Activated gamma-delta T cell treated with Interleukin-2 at 50 U/mL for 16 hours (primary cell): ENCODE measurements around the gene CENPN.

Source experiments
- DNase-seq: peaks from one replicate; pipeline ENCODE4 v3.0.0-alpha.2; 2020

CENPN gene

GRCh38 chr16:81006813-81007695 lies at the start of gene CENPN, which contains the start of gene CMC2:
Gene CENPN (plus strand): TSS chr16:81007214. CDS start chr16:81011940, 4,726 bp downstream.
Gene CMC2 (minus strand): TSS chr16:81006885. CDS start chr16:80997394, 9,491 bp downstream.
- peak; percentile 97 for DNase-seq

GRCh38 chr16:80958284-80958683 lies 48.7 kb upstream of the CENPN start:
- no peak for DNase-seq

- DNase-seq = no peak
These were observed 44.1 kb upstream of the CENPN start for GRCh38 chr16:80962879-80963278.

- no peak for DNase-seq
These were observed 42.7 kb upstream of the CENPN start for GRCh38 chr16:80964351-80964750.

GRCh38 chr16:80966617-80967016 lies 40.4 kb upstream of the CENPN start:
- DNase-seq = no peak

GRCh38 chr16:80968386-80969113 lies 38.5 kb upstream of the CENPN start:
- DNase-seq = no peak

GRCh38 chr16:80969114-80969484 lies 37.9 kb upstream of the CENPN start:
- DNase-seq = no peak

- no peak for DNase-seq
These were observed 35.2 kb upstream of the CENPN start for GRCh38 chr16:80971819-80972218.

GRCh38 chr16:80972611-80973010 lies 34.4 kb upstream of the CENPN start:
- no peak for DNase-seq

- DNase-seq = no peak
These were observed 33.0 kb upstream of the CENPN start for GRCh38 chr16:80973991-80974390.

- DNase-seq = no peak
These were observed 32.2 kb upstream of the CENPN start for GRCh38 chr16:80974649-80975376.

GRCh38 chr16:80976946-80977345 lies 30.1 kb upstream of the CENPN start:
- no peak for DNase-seq

- DNase-seq = no peak
These were observed 25.9 kb upstream of the CENPN start for GRCh38 chr16:80981103-80981502.

GRCh38 chr16:80982646-80983045 lies 24.4 kb upstream of the CENPN start:
- DNase-seq = no peak

- no peak for DNase-seq
These were observed 22.7 kb upstream of the CENPN start for GRCh38 chr16:80984124-80984892.

GRCh38 chr16:80985611-80986010 lies 21.4 kb upstream of the CENPN start:
- no peak for DNase-seq

GRCh38 chr16:80986557-80986956 lies 20.5 kb upstream of the CENPN start:
- DNase-seq = no peak

GRCh38 chr16:80988756-80989155 lies 18.3 kb upstream of the CENPN start:
- no peak for DNase-seq

GRCh38 chr16:80989801-80990200 lies 17.2 kb upstream of the CENPN start:
- DNase-seq = no peak

- DNase-seq = no peak
These were observed 16.4 kb upstream of the CENPN start for GRCh38 chr16:80990577-80990976.

GRCh38 chr16:80990978-80991377 lies 16.0 kb upstream of the CENPN start:
- no peak for DNase-seq

GRCh38 chr16:80991792-80992430 lies 15.1 kb upstream of the CENPN start:
- DNase-seq = no peak
